HEK293 (cell line): ENCODE results near the gene GGA3.

Experiments used
- CTCF ChIA-PET: fragments of 350-600 bp; formaldehyde crosslinking; extraction: SDS; loops from one replicate; lab custom pipeline; 2021; ENCODE audit warnings: antibody characterized with exemption; lab: Yijun Ruan, JAX
- POLR2A ChIA-PET: fragments of 300-600 bp; formaldehyde crosslinking; extraction: SDS; loops from one replicate; lab custom pipeline; 2020; ENCODE audit warnings: antibody characterized with exemption, inconsistent platforms; lab: Yijun Ruan, JAX
- H3K27ac ChIP-seq: fragments of 200-500 bp; sonication (Bioruptor generic); 2 replicates; pipeline ENCODE4 v1.5.1; 2014; ENCODE audit warnings: low read depth, low read length, control low read depth, inconsistent platforms; ENCODE audit errors: extremely low read depth
- H3K36me3 ChIP-seq, 2 experiments: fragments of 200-500 bp in 1 of 2; sonication (Bioruptor generic) in 1 of 2; 1 replicate in 1 of 2; 2 replicates in 1 of 2; pipeline ENCODE4 v1.5.1; 2014 to 2017; ENCODE audit warnings: inconsistent platforms in 2 of 2, low read length in 2 of 2; ENCODE audit not compliant: control insufficient read depth in 2 of 2, insufficient read depth in 1 of 2
- H3K4me1 ChIP-seq: fragments of 200-500 bp; sonication (Bioruptor generic); 2 replicates; pipeline ENCODE4 v1.5.1; 2014; ENCODE audit warnings: mild to moderate bottlenecking, low read length, inconsistent platforms; ENCODE audit not compliant: control insufficient read depth, insufficient read depth
- H3K4me3 ChIP-seq: 2 replicates; pipeline ENCODE4 v1.5.1; 2011; ENCODE audit warnings: low read depth, mild to moderate bottlenecking, control low read depth, low read length, moderate library complexity
- H3K9me3 ChIP-seq: fragments of 200-500 bp; sonication (Bioruptor generic); 2 replicates; pipeline ENCODE4 v1.5.1; 2014; ENCODE audit warnings: low read depth, low read length, inconsistent platforms; ENCODE audit not compliant: control insufficient read depth, insufficient read depth
- EGR2 ChIP-seq: fragments of 450-650 bp; formaldehyde crosslinking; IDR thresholded peaks from 2 replicates; pipeline ENCODE4 v1.5.1; 2016; ENCODE audit warnings: low read depth, missing biosample characterization, missing genetic modification characterization
- KLF9 ChIP-seq: fragments of 450-650 bp; formaldehyde crosslinking; IDR thresholded peaks from 2 replicates; pipeline ENCODE4 v1.5.1; 2016; ENCODE audit warnings: missing biosample characterization, missing genetic modification characterization, low read depth
- PRDM1 ChIP-seq: fragments of 450-650 bp; formaldehyde crosslinking; IDR thresholded peaks from 2 replicates; pipeline ENCODE4; 2016; ENCODE audit warnings: missing biosample characterization, missing genetic modification characterization
- PRDM10 ChIP-seq: fragments of 450-650 bp; formaldehyde crosslinking; IDR thresholded peaks from 2 replicates; pipeline ENCODE4 v1.5.1; 2016; ENCODE audit warnings: missing biosample characterization, missing genetic modification characterization
- ZBTB49 ChIP-seq: fragments of 450-650 bp; formaldehyde crosslinking; IDR thresholded peaks from 2 replicates; pipeline ENCODE4 v1.5.1; 2016; ENCODE audit warnings: missing biosample characterization, missing genetic modification characterization, low read depth
- ZFHX2 ChIP-seq: fragments of 450-650 bp; formaldehyde crosslinking; conservative IDR thresholded peaks from 2 replicates; pipeline ENCODE4 v1.5.1; 2016; ENCODE audit warnings: missing biosample characterization, missing genetic modification characterization
- ZNF121 ChIP-seq: fragments of 450-650 bp; formaldehyde crosslinking; IDR thresholded peaks from 2 replicates; pipeline ENCODE4 v1.5.1; 2016; ENCODE audit warnings: missing biosample characterization, missing genetic modification characterization
- ZNF132 ChIP-seq: fragments of 450-650 bp; formaldehyde crosslinking; IDR thresholded peaks from 2 replicates; pipeline ENCODE4 v1.5.1; 2017; ENCODE audit warnings: missing biosample characterization, missing genetic modification characterization, borderline replicate concordance
- ZNF146 ChIP-seq: fragments of 450-650 bp; formaldehyde crosslinking; IDR thresholded peaks from 2 replicates; pipeline ENCODE4 v1.5.1; 2016; ENCODE audit warnings: missing biosample characterization, missing genetic modification characterization
- ZNF211 ChIP-seq: fragments of 450-650 bp; formaldehyde crosslinking; IDR thresholded peaks from 2 replicates; pipeline ENCODE4 v1.5.1; 2016; ENCODE audit warnings: low read depth, missing biosample characterization, missing genetic modification characterization
- ZNF366 ChIP-seq: fragments of 450-650 bp; formaldehyde crosslinking; conservative IDR thresholded peaks from 2 replicates; pipeline ENCODE4 v1.5.1; 2016; ENCODE audit warnings: missing biosample characterization, missing genetic modification characterization
- ZNF626 ChIP-seq: fragments of 450-650 bp; sonication (Bioruptor Pico); formaldehyde crosslinking; IDR thresholded peaks from 2 replicates; pipeline ENCODE4 v1.5.1; 2018; ENCODE audit warnings: missing biosample characterization, missing genetic modification characterization, inconsistent platforms
- ZNF660 ChIP-seq: fragments of 450-650 bp; IDR thresholded peaks from 2 replicates; pipeline ENCODE4 v1.5.1; 2018; ENCODE audit warnings: missing biosample characterization, mild to moderate bottlenecking, missing genetic modification characterization
- ZNF76 ChIP-seq: fragments of 450-650 bp; formaldehyde crosslinking; IDR thresholded peaks from 2 replicates; pipeline ENCODE4; 2016; ENCODE audit warnings: low read depth, missing biosample characterization, missing genetic modification characterization, borderline replicate concordance
- ZNF768 ChIP-seq: fragments of 450-650 bp; formaldehyde crosslinking; IDR thresholded peaks from 2 replicates; pipeline ENCODE4 v1.5.1; 2018; ENCODE audit warnings: missing biosample characterization, mild to moderate bottlenecking, missing genetic modification characterization

The GGA3 gene

GRCh38 chr17:75250009-75250471, 11.4 kb downstream of the GGA3 start:
- TF ChIP-seq ZFHX2 (peak; percentile 96), ZBTB49 (tag by site-specific recombination) (no peak), PRDM10 (tag by site-specific recombination) (peak; percentile 56), ZNF211 (tag by site-specific recombination) (no peak), EGR2 (peak; percentile 94), ZNF366 (peak; percentile 38; the same call in 1 of the 2 replicates), ZNF76 (no peak)
- ChIA-PET POLR2A (interaction anchor here (0.7 to 3.0 kb wide), 6 partner anchors 10 to 39 kb away, joined by 3 to 12 read pairs (median 5); partner anchors contain the start of genes GGA3, MIF4GD, MRPS7 and SLC25A19), CTCF (interaction anchor here (0.6 to 6.6 kb wide), 10 partner anchors 10 to 1819 kb away, joined by 3 to 71 read pairs (median 6); partner anchors contain the start of gene MIF4GD)
- H3K4me3 ChIP-seq: no peak overlapping the region
- peaks cover 9 to 24% of the 10 kb centered on the region in 2 experiments; a peak in 2 of 3 replicates for H3K36me3 ChIP-seq
- H3K27ac ChIP-seq: peak overlapping the region; percentile 3; the same call in 1 of the 2 replicates
- H3K9me3 ChIP-seq: no peaks in the 10 kb centered on the region
- peaks cover 6% of the 10 kb centered on the region for H3K4me1 ChIP-seq

- ChIA-PET CTCF (interaction anchor here (0.6 to 6.6 kb wide), 10 partner anchors 10 to 607 kb away, joined by 3 to 71 read pairs (median 6); partner anchors contain the start of gene MIF4GD), POLR2A (interaction anchor here (0.7 to 3.0 kb wide), 6 partner anchors 9 to 40 kb away, joined by 3 to 12 read pairs (median 5); partner anchors contain the start of genes GGA3, MIF4GD, MRPS7 and SLC25A19)
- TF ChIP-seq PRDM1 (peak; percentile 91), ZNF132 (tag by site-specific recombination) (no peak), ZNF768 (tag by site-specific recombination) (no peak), PRDM10 (tag by site-specific recombination) (peak; percentile 72), KLF9 (no peak), ZNF146 (tag by site-specific recombination) (no peak), ZNF660 (tag by site-specific recombination) (no peak), ZNF121 (no peak), ZNF626 (tag by site-specific recombination) (no peak)
- TF ChIP-seq, all 188 proteins: peak for 2
- Histone ChIP-seq H3K36me3 (peaks cover 9 to 29% of the 10 kb centered on the region in 2 experiments; a peak in 2 of 3 replicates), H3K4me1 (peaks cover 6% of the 10 kb centered on the region), H3K9me3 (no peaks in the 10 kb centered on the region), H3K4me3 (no peak overlapping the region), H3K27ac (peak overlapping the region; percentile 3; the same call in 1 of the 2 replicates)
These were observed 11.8 kb downstream of the GGA3 start for GRCh38 chr17:75249564-75249963.
